Right renal pelvis (tissue), 4 donors: Measurements from ENCODE around the gene RMDN3. TPM values are rescaled to one million over a fixed set of nuclear protein-coding genes. Genes with fewer than 3 reads are reported as not detected.

Experiments used
- DNase-seq, 4 donors: peaks; one replicate each; pipeline ENCODE4 v3.0.0-alpha.2; 2013; ENCODE audit warnings: low read depth in 4 of 4, low spot score in 3 of 4, missing footprints in 1 of 4
- polyA plus RNA-seq, 4 donors: library from polyadenylated mRNA; unstranded; fragments of 120-200 nt; gene quantifications; one replicate each; pipeline ENCODE4 v1.2.1, GENCODE V29; 2013; ENCODE audit not compliant: insufficient read length in 4 of 4

Gene RMDN3
- polyA plus RNA-seq, 4 donors: 38.9 to 43.9 (median 39.2) TPM

- no peak for DNase-seq
These were observed 18.4 kb upstream of the RMDN3 start for GRCh38 chr15:40773496-40773895.

- no peak for DNase-seq
These were observed 17.0 kb upstream of the RMDN3 start for GRCh38 chr15:40772014-40772413.

GRCh38 chr15:40771242-40771641 lies 16.2 kb upstream of the RMDN3 start:
- no peak for DNase-seq

- no peak for DNase-seq
These were observed 15.2 kb upstream of the RMDN3 start for GRCh38 chr15:40770147-40770721.

- DNase-seq: no peak
These were observed 14.5 kb upstream of the RMDN3 start, which contains the start of gene C15orf62 for GRCh38 chr15:40769274-40770146. TSS of gene C15orf62 (plus strand) at chr15:40769980. CDS start at chr15:40770496, 516 bp downstream.

- DNase-seq: no peak
These were observed 13.6 kb upstream of the RMDN3 start for GRCh38 chr15:40768521-40769273.

- DNase-seq: no peak
These were observed 12.9 kb upstream of the RMDN3 start for GRCh38 chr15:40767838-40768500.

- DNase-seq: no peak
These were observed 12.1 kb upstream of the RMDN3 start for GRCh38 chr15:40766906-40767837.

- no peak for DNase-seq
These were observed 11.3 kb upstream of the RMDN3 start for GRCh38 chr15:40766194-40766815.

- DNase-seq: no peak
These were observed 9.6 kb upstream of the RMDN3 start for GRCh38 chr15:40764629-40765103.

- DNase-seq: peak in 1 of 4 donors; percentile 60
These were observed 9.0 kb upstream of the RMDN3 start, which contains the start of gene GCHFR for GRCh38 chr15:40763801-40764628. TSS of gene GCHFR (plus strand) at chr15:40764068. CDS start at chr15:40764181, 113 bp downstream.

- DNase-seq: peak in 1 of 4 donors; percentile 65
These were observed 8.1 kb upstream of the RMDN3 start for GRCh38 chr15:40762919-40763800.

- no peak for DNase-seq
These were observed 4.9 kb upstream of the RMDN3 start for GRCh38 chr15:40759961-40760360.

GRCh38 chr15:40756938-40757337 lies 1.9 kb upstream of the RMDN3 start:
- no peak for DNase-seq

- no peak for DNase-seq
These were observed 756 bp upstream of the RMDN3 start for GRCh38 chr15:40755812-40756208.

- DNase-seq: no peak
These were observed 526 bp downstream of the RMDN3 start for GRCh38 chr15:40754574-40754882.

- DNase-seq: no peak
These were observed 3.3 kb downstream of the RMDN3 start for GRCh38 chr15:40751745-40752144.
